Coronary artery (tissue), 2 donors: ENCODE data around the gene CECR2.

Experiments used
- DNase-seq: peaks from one replicate; pipeline ENCODE4 v3.0.0-alpha.2; 2017; ENCODE audit warnings: low spot score
- H3K27ac ChIP-seq, 2 donors: fragments of 200-600 bp; sonication (generic); one replicate each; pipeline ENCODE4 v1.5.1; 2016 to 2019
- H3K4me3 ChIP-seq: fragments of 200-600 bp; sonication (generic); 2 replicates; pipeline ENCODE4 v1.5.1; 2016; ENCODE audit warnings: mild to moderate bottlenecking, moderate library complexity
- CTCF ChIP-seq: fragments of 200-600 bp; sonication (generic); IDR thresholded peaks from one replicate; pipeline ENCODE4 v1.5.1; 2019; ENCODE audit warnings: antibody characterized with exemption

Gene CECR2

GRCh38 chr22:17438026-17438425, 68.8 kb downstream of the CECR2 start:
- DNase-seq: no peak
- Histone ChIP-seq H3K4me3 (no peak overlapping the region), H3K27ac (no peak overlapping the region)

GRCh38 chr22:17441326-17441725, 72.1 kb downstream of the CECR2 start:
- Histone ChIP-seq H3K27ac (no peak overlapping the region), H3K4me3 (no peak overlapping the region)
- no peak for DNase-seq
- TF ChIP-seq CTCF: no peak

More at GRCh38 chr22:17438026-17438425, 68.8 kb downstream of the CECR2 start:
- no peak for TF ChIP-seq CTCF

GRCh38 chr22:17443405-17444203, 74.3 kb downstream of the CECR2 start:
- no peak overlapping the region for H3K27ac ChIP-seq
- DNase-seq: no peak
- TF ChIP-seq CTCF: no peak
- no peak overlapping the region for H3K4me3 ChIP-seq

- H3K27ac ChIP-seq: no peak overlapping the region
- no peak overlapping the region for H3K4me3 ChIP-seq
- DNase-seq: no peak
- TF ChIP-seq CTCF: no peak
Observed at GRCh38 chr22:17444204-17444504, 74.9 kb downstream of the CECR2 start.

- H3K27ac ChIP-seq: no peak overlapping the region
- no peak for TF ChIP-seq CTCF
- DNase-seq: no peak
- no peak overlapping the region for H3K4me3 ChIP-seq
Observed at GRCh38 chr22:17446698-17447097, 77.4 kb downstream of the CECR2 start.

GRCh38 chr22:17451316-17451715, 82.1 kb downstream of the CECR2 start:
- H3K27ac ChIP-seq: no peak overlapping the region
- H3K4me3 ChIP-seq: no peak overlapping the region
- no peak for TF ChIP-seq CTCF
- DNase-seq: no peak

GRCh38 chr22:17460895-17461294, 91.6 kb downstream of the CECR2 start:
- DNase-seq: no peak
- Histone ChIP-seq H3K4me3 (no peak overlapping the region), H3K27ac (no peak overlapping the region)
- TF ChIP-seq CTCF: no peak
